Spleen (tissue), 11 donors: ENCODE data around the gene SLC28A3. TPM values are rescaled to one million over a fixed set of nuclear protein-coding genes. Genes with fewer than 3 reads are reported as not detected.

Experiments
- DNase-seq: peaks from one replicate; pipeline ENCODE4 v3.0.0-alpha.2; 2020
- H3K27ac ChIP-seq, 8 donors: fragments of 200-600 bp; sonication (generic) in 7 of 8; 1 replicate in 4 of 8; 2 replicates in 4 of 8; pipeline versions ENCODE4 v1.5.0 to v1.8.0; 2016 to 2021; ENCODE audit warnings: inconsistent platforms in 4 of 8, mild to moderate bottlenecking in 4 of 8, moderate library complexity in 1 of 8
- H3K27me3 ChIP-seq, 7 donors: fragments of 200-600 bp; sonication (generic) in 6 of 7; replicated peaks in 1 of 7; 1 replicate in 4 of 7; 2 replicates in 3 of 7; pipeline versions ENCODE4 v1.5.0 to v1.8.0; 2016 to 2021; ENCODE audit warnings: inconsistent platforms in 3 of 7, mild to moderate bottlenecking in 1 of 7
- H3K36me3 ChIP-seq, 6 donors: fragments of 200-600 bp; sonication (generic) in 5 of 6; 1 replicate in 4 of 6; 2 replicates in 2 of 6; pipeline versions ENCODE4 v1.5.0 to v1.8.0; 2016 to 2021; ENCODE audit warnings: inconsistent platforms in 2 of 6
- H3K4me1 ChIP-seq, 6 donors: fragments of 200-600 bp; sonication (generic) in 5 of 6; 1 replicate in 3 of 6; 2 replicates in 3 of 6; pipeline versions ENCODE4 v1.5.0 to v1.8.0; 2016 to 2021; ENCODE audit warnings: inconsistent platforms in 3 of 6
- H3K4me3 ChIP-seq, 8 donors: fragments of 200-600 bp; sonication (generic) in 7 of 8; 1 replicate in 4 of 8; 2 replicates in 4 of 8; pipeline versions ENCODE4 v1.5.0 to v1.8.0; 2016 to 2021; ENCODE audit warnings: inconsistent platforms in 4 of 8, mild to moderate bottlenecking in 4 of 8, moderate library complexity in 2 of 8
- H3K9me3 ChIP-seq, 8 donors: fragments of 200-600 bp; sonication (generic) in 7 of 8; 1 replicate in 4 of 8; 2 replicates in 4 of 8; pipeline versions ENCODE4 v1.5.0 to v1.8.0; 2016 to 2021; ENCODE audit warnings: inconsistent platforms in 4 of 8
- POLR2A ChIP-seq, 3 donors: fragments of 450-650 bp; IDR thresholded peaks; one replicate each; pipeline ENCODE4 v1.5.1; 2017; ENCODE audit warnings: antibody characterized with exemption in 3 of 3, mild to moderate bottlenecking in 1 of 3
- POLR2AphosphoS5 ChIP-seq, 3 donors: sonication (generic); formaldehyde crosslinking; IDR thresholded peaks; one replicate each; pipeline ENCODE4 v1.5.1; 2017; ENCODE audit warnings: antibody characterized with exemption in 3 of 3
- WGBS, 5 donors: extraction: QIAGEN DNeasy Blood & Tissue Kit in 3 of 5; methylation state at CpG; one replicate each; pipeline versions ENCODE4 v1.1.5 to v1.1.7; 2013 to 2018; 5-methylcytosine and 5-hydroxymethylcytosine counted together
- intact Hi-C: fragments of 100-400 bp; cut with DNase I; formaldehyde crosslinking; loops from one replicate; pipeline ENCODE4 v1.15.0; 2023; ENCODE audit warnings: low total_unique reads
- polyA plus RNA-seq, 3 donors: library from polyadenylated mRNA; stranded (reverse); fragments of 200-250 nt; gene quantifications; one replicate each; pipeline ENCODE4 v1.2.1, GENCODE V29; 2013
- total RNA-seq, 7 donors: library from RNA; depleted of rRNA in 3 of 7; stranded (reverse); fragments of >200 nt in 3 of 7; fragmentation: NEBNext Ultra II Directional in 4 of 7; extraction: Animal tissue kit (Norgen Biotek cat#: 25700) in 4 of 7; gene quantifications; one replicate each; pipeline versions ENCODE4 v1.1.0 to v1.2.1, GENCODE V29; 2016 to 2021
- TF ChIP-seq, protein P1 (sequence below), 11 experiments: fragments of 200-600 bp in 7 of 11; fragments of 450-650 bp in 4 of 11; sonication (generic) in 4 of 11; IDR thresholded peaks in 8 of 11; conservative IDR thresholded peaks in 3 of 11; 1 replicate in 7 of 11; 2 replicates in 4 of 11; pipeline versions ENCODE4 v1.4.0 to v1.8.0; 2016 to 2021; ENCODE audit warnings: antibody characterized with exemption in 11 of 11, inconsistent platforms in 4 of 11, mild to moderate bottlenecking in 1 of 11
- donor health status: healthy with polysubstance abuse.
- donor health status: DM: no; HTN: no; CAD: no; lungs with moderate emphysema.
- donor health status: DM: no; HTN: no; CAD: no.
- donor health status: Bipolar disorder and iron deficiency.
- donor health status: healthy.
- donor health status: DM: no; HTN: no; CAD: no.
- donor health status: DM: yes; HTN: yes; CAD: no.

Gene SLC28A3
- total and polyA plus RNA-seq, 10 donors = 0.06 to 1.2 (median 0.57) TPM; not detected in 1

DNA sequence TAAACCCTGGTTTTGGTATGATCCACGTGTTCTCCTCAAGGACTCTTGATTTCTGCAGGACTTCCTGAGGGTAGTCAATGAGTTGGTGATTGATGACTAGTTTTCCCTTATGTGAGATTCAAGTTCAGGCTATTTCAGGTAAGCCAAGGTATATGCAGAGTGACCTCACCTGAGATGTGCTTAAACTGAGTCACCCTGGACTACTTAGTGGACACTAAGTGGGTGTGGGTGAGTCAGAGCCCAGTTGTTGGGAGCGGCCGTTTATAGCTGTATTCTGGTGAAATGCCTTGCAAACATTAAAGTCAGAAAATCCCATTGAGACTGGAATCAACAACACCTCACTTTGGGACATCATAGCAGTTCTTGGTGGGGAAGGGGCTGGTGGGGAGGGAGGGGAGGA lies 62.9 kb downstream of the SLC28A3 start:
- no peak for DNase-seq
- intact Hi-C loops = no loop called here
- Histone ChIP-seq H3K4me1 (no peaks in the 10 kb centered on the region), H3K9me3 (no peaks in the 10 kb centered on the region), H3K36me3 (no peaks in the 10 kb centered on the region), H3K27me3 (peaks cover 0 to 12% (median 0%) of the 10 kb centered on the region in 7 donors), H3K27ac (no peak overlapping the region), H3K4me3 (no peak overlapping the region)
- 72 to 81% (median 80%) methylated on average over 3 of the region's 3 CpGs for WGBS, 5 donors
- TF ChIP-seq, protein P1, sequence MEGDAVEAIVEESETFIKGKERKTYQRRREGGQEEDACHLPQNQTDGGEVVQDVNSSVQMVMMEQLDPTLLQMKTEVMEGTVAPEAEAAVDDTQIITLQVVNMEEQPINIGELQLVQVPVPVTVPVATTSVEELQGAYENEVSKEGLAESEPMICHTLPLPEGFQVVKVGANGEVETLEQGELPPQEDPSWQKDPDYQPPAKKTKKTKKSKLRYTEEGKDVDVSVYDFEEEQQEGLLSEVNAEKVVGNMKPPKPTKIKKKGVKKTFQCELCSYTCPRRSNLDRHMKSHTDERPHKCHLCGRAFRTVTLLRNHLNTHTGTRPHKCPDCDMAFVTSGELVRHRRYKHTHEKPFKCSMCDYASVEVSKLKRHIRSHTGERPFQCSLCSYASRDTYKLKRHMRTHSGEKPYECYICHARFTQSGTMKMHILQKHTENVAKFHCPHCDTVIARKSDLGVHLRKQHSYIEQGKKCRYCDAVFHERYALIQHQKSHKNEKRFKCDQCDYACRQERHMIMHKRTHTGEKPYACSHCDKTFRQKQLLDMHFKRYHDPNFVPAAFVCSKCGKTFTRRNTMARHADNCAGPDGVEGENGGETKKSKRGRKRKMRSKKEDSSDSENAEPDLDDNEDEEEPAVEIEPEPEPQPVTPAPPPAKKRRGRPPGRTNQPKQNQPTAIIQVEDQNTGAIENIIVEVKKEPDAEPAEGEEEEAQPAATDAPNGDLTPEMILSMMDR (IDR thresholded peaks at IDR 0.05 in 8 of 11, conservative IDR thresholded peaks at IDR 0.05 in 3 of 11) = no peak
- TF ChIP-seq POLR2AphosphoS5 (IDR thresholded peaks at IDR 0.05) (no peak), POLR2A (IDR thresholded peaks at IDR 0.05) (no peak)

DNA sequence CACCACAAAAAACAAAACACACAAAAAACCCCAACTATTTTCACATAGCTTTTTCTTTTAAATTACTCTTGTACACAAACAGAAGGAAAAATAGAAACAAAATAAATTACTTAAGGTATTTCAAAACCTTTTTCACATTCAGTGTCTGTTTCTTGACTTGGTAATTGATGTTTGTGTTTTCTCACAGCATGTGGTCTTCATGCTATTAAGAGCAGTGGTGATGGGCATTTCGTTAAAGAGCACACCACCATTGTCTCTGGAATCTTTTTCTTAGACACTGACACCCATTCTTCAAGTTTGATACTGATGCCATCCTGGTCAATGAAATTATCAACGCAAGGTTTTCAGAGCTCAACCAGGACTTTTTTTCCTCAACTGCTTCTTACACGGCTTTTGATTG lies 63.8 kb downstream of the SLC28A3 start:
- Histone ChIP-seq H3K36me3 (no peaks in the 10 kb centered on the region), H3K4me1 (peaks cover 0 to 8% (median 2%) of the 10 kb centered on the region in 6 donors), H3K9me3 (no peaks in the 10 kb centered on the region), H3K4me3 (no peak overlapping the region), H3K27ac (no peak overlapping the region), H3K27me3 (peaks cover 0 to 18% (median 0%) of the 10 kb centered on the region in 7 donors)
- TF ChIP-seq POLR2AphosphoS5 (IDR thresholded peaks at IDR 0.05) = no peak
- no peak for TF ChIP-seq POLR2A (IDR thresholded peaks at IDR 0.05)
- TF ChIP-seq, protein P1 (IDR thresholded peaks at IDR 0.05 in 8 of 11, conservative IDR thresholded peaks at IDR 0.05 in 3 of 11) = no peak
- WGBS, 5 donors = 85 to 93% (median 89%) methylated on average over 3 of the region's 3 CpGs
- intact Hi-C loops = no loop called here
- DNase-seq = no peak

DNA sequence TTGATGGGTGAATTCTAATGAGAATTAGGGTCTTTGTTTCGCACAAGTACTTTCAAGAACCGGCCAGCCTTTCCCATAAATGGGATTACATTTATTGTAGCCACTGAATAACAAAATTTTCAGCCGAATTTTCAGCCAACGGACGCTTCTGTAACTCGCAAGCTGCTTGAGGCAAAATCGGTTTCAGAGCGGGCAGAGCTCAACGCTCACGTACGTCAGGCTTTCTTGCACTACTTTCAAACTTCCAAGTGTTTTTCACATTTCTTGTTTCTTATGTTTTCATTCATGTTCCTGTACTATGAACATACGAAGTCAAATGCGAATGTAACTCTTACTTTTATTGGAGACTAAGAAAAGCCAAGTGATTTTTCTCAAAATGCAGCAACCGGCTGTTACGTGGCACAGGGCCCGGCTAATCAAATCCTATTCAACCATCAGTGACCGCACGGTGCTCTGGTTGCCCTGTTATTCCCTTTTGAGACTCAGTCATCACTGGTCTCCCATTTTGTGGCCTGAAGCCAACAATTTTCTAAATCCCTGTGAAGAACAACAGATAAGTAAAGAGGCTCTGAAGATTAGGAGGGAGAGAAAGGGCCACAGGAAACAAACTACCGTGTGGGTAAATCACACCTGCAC lies 68.5 kb downstream of the SLC28A3 start:
- no peaks in the 10 kb centered on the region for H3K36me3 ChIP-seq
- H3K4me1 ChIP-seq = peaks cover 0 to 23% (median 12%) of the 10 kb centered on the region in 6 donors
- H3K4me3 ChIP-seq = peak overlapping the region in 3 of 8 donors; percentile 17 to 51 (median 19)
- TF ChIP-seq, protein P1 (IDR thresholded peaks at IDR 0.05 in 8 of 11, conservative IDR thresholded peaks at IDR 0.05 in 3 of 11) = no peak
- no peak for TF ChIP-seq POLR2AphosphoS5 (IDR thresholded peaks at IDR 0.05)
- TF ChIP-seq POLR2A (IDR thresholded peaks at IDR 0.05) = no peak
- intact Hi-C loops = no loop called here
- DNase-seq = no peak
- peak overlapping the region in 6 of 8 donors; percentile 19 to 84 (median 72) for H3K27ac ChIP-seq
- H3K27me3 ChIP-seq = peaks cover 0 to 21% (median 4%) of the 10 kb centered on the region in 7 donors
- WGBS, 5 donors = 74 to 83% (median 78%) methylated on average over 19 of the region's 19 CpGs
- no peaks in the 10 kb centered on the region for H3K9me3 ChIP-seq

DNA sequence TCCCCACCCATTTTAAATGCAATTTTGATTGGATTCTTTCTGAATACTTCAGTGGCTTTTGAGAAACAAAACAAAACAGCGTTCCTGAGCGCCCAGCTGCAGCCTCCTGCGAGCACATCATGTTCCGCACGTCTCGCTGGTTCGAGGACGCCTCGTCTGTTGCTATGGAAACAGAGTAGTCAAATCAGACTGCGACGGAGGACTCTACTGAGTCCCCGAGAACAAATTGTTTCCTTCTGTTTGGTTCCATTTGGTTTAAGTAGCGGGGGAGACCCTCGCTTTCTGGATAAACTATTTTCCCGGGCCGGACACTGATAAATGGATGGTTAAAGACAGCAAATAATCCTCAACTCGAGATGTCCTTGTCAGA lies 69.0 kb downstream of the SLC28A3 start:
- TF ChIP-seq POLR2AphosphoS5 (IDR thresholded peaks at IDR 0.05) = peak; percentile 37 to 85 (median 74)
- TF ChIP-seq, protein P1 (IDR thresholded peaks at IDR 0.05 in 8 of 11, conservative IDR thresholded peaks at IDR 0.05 in 3 of 11) = no peak
- no peak for TF ChIP-seq POLR2A (IDR thresholded peaks at IDR 0.05)
- H3K4me1 ChIP-seq = peaks cover 0 to 23% (median 12%) of the 10 kb centered on the region in 6 donors
- H3K9me3 ChIP-seq = no peaks in the 10 kb centered on the region
- 3 to 6% (median 5%) methylated on average over 17 of the region's 17 CpGs for WGBS, 5 donors
- peaks cover 0 to 21% (median 4%) of the 10 kb centered on the region in 7 donors for H3K27me3 ChIP-seq
- intact Hi-C loops = no loop called here
- peak; percentile 92 for DNase-seq
- H3K27ac ChIP-seq = peak overlapping the region in 6 of 8 donors; percentile 19 to 84 (median 72)
- H3K4me3 ChIP-seq = peak overlapping the region in 3 of 8 donors; percentile 17 to 51 (median 19)
- H3K36me3 ChIP-seq = no peaks in the 10 kb centered on the region
